Fibroblast of skin of back (primary cell): ENCODE measurements around the gene NLGN2. TPM values are rescaled to one million over a fixed set of nuclear protein-coding genes. Genes with fewer than 3 reads are reported as not detected.
"Not testable (repeated sequence)": the region's sequence is repeated elsewhere in the genome, so short reads cannot be mapped to it uniquely, and the experiment has no call there.

Experiments
- DNase-seq: peaks from one replicate; pipeline ENCODE4 v3.0.0-alpha.2; 2013
- polyA plus RNA-seq, 2 experiments: library from polyadenylated mRNA; unstranded; fragments of 120-200 nt; gene quantifications; one replicate each; pipeline ENCODE4 v1.2.1, GENCODE V29; 2013; ENCODE audit not compliant: insufficient read length in 2 of 2

Gene NLGN2
- 52.8 TPM for polyA plus RNA-seq (2013, experiment 1 of 2; ENCODE audit: insufficient read length)
- 43.7 TPM for polyA plus RNA-seq (2013, experiment 2 of 2; ENCODE audit: insufficient read length)

- no peak for DNase-seq
Observed at GRCh38 chr17:7407485-7408251, at the start of gene NLGN2. TSS of gene NLGN2 (plus strand) at chr17:7407845. CDS start at chr17:7408256, 411 bp downstream.

GRCh38 chr17:7361906-7362305 lies 45.7 kb upstream of the NLGN2 start:
- no peak for DNase-seq

GRCh38 chr17:7363311-7363710 lies 44.3 kb upstream of the NLGN2 start:
- peak; percentile 24 for DNase-seq

GRCh38 chr17:7365963-7366362 lies 41.7 kb upstream of the NLGN2 start:
- not testable (repeated sequence) for DNase-seq

- no peak for DNase-seq
Observed at GRCh38 chr17:7367083-7367482, 40.6 kb upstream of the NLGN2 start.

GRCh38 chr17:7367918-7368598 lies 39.6 kb upstream of the NLGN2 start:
- DNase-seq: no peak

- DNase-seq: not testable (repeated sequence)
Observed at GRCh38 chr17:7368599-7368994, 39.0 kb upstream of the NLGN2 start.

GRCh38 chr17:7369825-7370224 lies 37.8 kb upstream of the NLGN2 start:
- no peak for DNase-seq

GRCh38 chr17:7370853-7371252 lies 36.8 kb upstream of the NLGN2 start:
- DNase-seq: no peak

- DNase-seq: no peak
Observed at GRCh38 chr17:7374353-7374752, 33.3 kb upstream of the NLGN2 start.

GRCh38 chr17:7379134-7379533 lies 28.5 kb upstream of the NLGN2 start:
- no peak for DNase-seq

- DNase-seq: no peak
Observed at GRCh38 chr17:7380321-7380720, 27.3 kb upstream of the NLGN2 start.

- no peak for DNase-seq
Observed at GRCh38 chr17:7380855-7381683, 26.6 kb upstream of the NLGN2 start, which contains the start of gene TNK1. TSS of gene TNK1 (plus strand) at chr17:7381089. CDS start at chr17:7382927, 1,838 bp downstream.

GRCh38 chr17:7382901-7383300 lies 24.7 kb upstream of the NLGN2 start:
- DNase-seq: no peak

- DNase-seq: no peak
Observed at GRCh38 chr17:7383371-7383741, 24.3 kb upstream of the NLGN2 start.

GRCh38 chr17:7383742-7384488 lies 23.7 kb upstream of the NLGN2 start:
- DNase-seq: peak; percentile 40

- no peak for DNase-seq
Observed at GRCh38 chr17:7384489-7385081, 23.1 kb upstream of the NLGN2 start.

- no peak for DNase-seq
Observed at GRCh38 chr17:7388856-7389255, 18.8 kb upstream of the NLGN2 start.

- DNase-seq: no peak
Observed at GRCh38 chr17:7389924-7390910, 17.4 kb upstream of the NLGN2 start.

- no peak for DNase-seq
Observed at GRCh38 chr17:7391307-7391706, 16.3 kb upstream of the NLGN2 start.
